GM18498 (cell line): ENCODE measurements around the gene DIRAS1.

ENCODE experiments used
- ATAC-seq: cut with Tn5 transposase; IDR thresholded peaks from one replicate; pipeline ENCODE4 v1.9.1; 2021; ENCODE audit warnings: mild to moderate bottlenecking, moderate library complexity; ENCODE audit not compliant: unreplicated experiment

Gene DIRAS1

GRCh38 chr19:2728783-2729387, 7.7 kb upstream of the DIRAS1 start:
- no peak for ATAC-seq

GRCh38 chr19:2727640-2727944, 6.4 kb upstream of the DIRAS1 start:
- no peak for ATAC-seq

GRCh38 chr19:2726904-2727639, 5.9 kb upstream of the DIRAS1 start:
- no peak for ATAC-seq

GRCh38 chr19:2726160-2726855, 5.1 kb upstream of the DIRAS1 start:
- ATAC-seq = no peak

- ATAC-seq = no peak
Measured at GRCh38 chr19:2724148-2724557, 3.0 kb upstream of the DIRAS1 start.

- ATAC-seq = no peak
Measured at GRCh38 chr19:2723747-2724146, 2.6 kb upstream of the DIRAS1 start.

- no peak for ATAC-seq
Measured at GRCh38 chr19:2723345-2723715, 2.2 kb upstream of the DIRAS1 start.

- no peak for ATAC-seq
Measured at GRCh38 chr19:2722541-2723344, 1.6 kb upstream of the DIRAS1 start.

GRCh38 chr19:2721570-2722540, 683 bp upstream of the DIRAS1 start:
- ATAC-seq = no peak

- no peak for ATAC-seq
Measured at GRCh38 chr19:2719920-2720776, 1.0 kb downstream of the DIRAS1 start.

GRCh38 chr19:2719232-2719735, 1.9 kb downstream of the DIRAS1 start:
- no peak for ATAC-seq

GRCh38 chr19:2717638-2718541, 3.3 kb downstream of the DIRAS1 start:
- ATAC-seq = no peak

- ATAC-seq = no peak
Measured at GRCh38 chr19:2716722-2717637, 4.2 kb downstream of the DIRAS1 start.

GRCh38 chr19:2716275-2716650, 4.9 kb downstream of the DIRAS1 start:
- no peak for ATAC-seq

- ATAC-seq = no peak
Measured at GRCh38 chr19:2715470-2716274, 5.5 kb downstream of the DIRAS1 start.

GRCh38 chr19:2714531-2715269, 6.5 kb downstream of the DIRAS1 start:
- ATAC-seq = no peak
